Gastroesophageal sphincter (tissue), 4 donors: Measurements from ENCODE around the gene PPIF. TPM values are rescaled to one million over a fixed set of nuclear protein-coding genes. Genes with fewer than 3 reads are reported as not detected.

ENCODE experiments used
- ATAC-seq: fragments of 150-250 bp; one replicate; pipeline ENCODE4 v1.9.1; 2016; ENCODE audit warnings: mild to moderate bottlenecking, moderate library complexity
- H3K27ac ChIP-seq, 4 donors: fragments of 200-600 bp; sonication (generic) in 3 of 4; 1 replicate in 3 of 4; 2 replicates in 1 of 4; pipeline ENCODE4 v1.5.1; 2016 to 2019
- H3K27me3 ChIP-seq: fragments of 200-600 bp; sonication (generic); one replicate; pipeline ENCODE4 v1.5.1; 2019
- H3K36me3 ChIP-seq, 2 donors: fragments of 200-600 bp; sonication (generic); one replicate each; pipeline ENCODE4 v1.5.1; 2019; ENCODE audit warnings: control low read depth in 1 of 2
- H3K4me1 ChIP-seq, 3 donors: fragments of 200-600 bp; sonication (generic); 1 replicate in 2 of 3; 2 replicates in 1 of 3; pipeline ENCODE4 v1.5.1; 2016 to 2019; ENCODE audit warnings: control low read depth in 2 of 3
- H3K4me3 ChIP-seq, 2 donors: fragments of 200-600 bp; sonication (generic); one replicate each; pipeline ENCODE4 v1.5.1; 2019; ENCODE audit warnings: mild to moderate bottlenecking in 1 of 2, moderate library complexity in 1 of 2
- H3K9me3 ChIP-seq, 3 donors: fragments of 200-600 bp; sonication (generic); one replicate each; pipeline ENCODE4 v1.5.1; 2017 to 2019; ENCODE audit warnings: control low read depth in 2 of 3
- EP300 ChIP-seq: sonication (generic); formaldehyde crosslinking; IDR thresholded peaks from one replicate; pipeline ENCODE4 v1.6.1; 2017; ENCODE audit warnings: antibody characterized with exemption, mild to moderate bottlenecking
- POLR2A ChIP-seq, 2 donors: fragments of 450-650 bp; IDR thresholded peaks; one replicate each; pipeline ENCODE4 v1.6.1; 2017; ENCODE audit warnings: antibody characterized with exemption in 2 of 2, mild to moderate bottlenecking in 2 of 2, moderate library complexity in 1 of 2
- POLR2AphosphoS5 ChIP-seq: sonication (generic); formaldehyde crosslinking; IDR thresholded peaks from one replicate; pipeline ENCODE4 v1.6.1; 2017; ENCODE audit warnings: antibody characterized with exemption
- WGBS, 2 donors: methylation state at CpG; one replicate each; pipeline ENCODE4 v1.1.5; 2018; ENCODE audit warnings: low coverage in 1 of 2; 5-methylcytosine and 5-hydroxymethylcytosine counted together
- total RNA-seq, 4 donors: library from RNA; depleted of rRNA; stranded (reverse); fragments of >200 nt; gene quantifications; one replicate each; pipeline ENCODE4 v1.1.0, GENCODE V29; 2016
- TF ChIP-seq, protein P1 (sequence below), 4 experiments: fragments of 200-600 bp in 2 of 4; fragments of 450-650 bp in 2 of 4; sonication (generic) in 1 of 4; IDR thresholded peaks; one replicate each; pipeline ENCODE4 v1.5.1; 2017 to 2019; ENCODE audit warnings: antibody characterized with exemption in 4 of 4, mild to moderate bottlenecking in 2 of 4, moderate library complexity in 2 of 4

PPIF gene
- total RNA-seq, 4 donors from 2014 or later = 16.5 to 38.0 (median 22.8) TPM

GRCh38 chr10:79390057-79390456 lies 42.8 kb downstream of the PPIF start:
- WGBS, 2 donors = 100% methylated on average over 1 to 2 of the region's 2 CpGs
- H3K4me3 ChIP-seq = no peak overlapping the region
- peaks cover 0 to 77% (median 15%) of the 10 kb centered on the region in 3 donors for H3K4me1 ChIP-seq
- peak overlapping the region in 3 of 4 donors; percentile 44 to 74 (median 59) for H3K27ac ChIP-seq
- no peaks in the 10 kb centered on the region for H3K27me3 ChIP-seq
- ATAC-seq = no peak
- H3K36me3 ChIP-seq = peaks cover 0 to 73% of the 10 kb centered on the region in 2 donors
- H3K9me3 ChIP-seq = no peaks in the 10 kb centered on the region
- TF ChIP-seq, protein P1, sequence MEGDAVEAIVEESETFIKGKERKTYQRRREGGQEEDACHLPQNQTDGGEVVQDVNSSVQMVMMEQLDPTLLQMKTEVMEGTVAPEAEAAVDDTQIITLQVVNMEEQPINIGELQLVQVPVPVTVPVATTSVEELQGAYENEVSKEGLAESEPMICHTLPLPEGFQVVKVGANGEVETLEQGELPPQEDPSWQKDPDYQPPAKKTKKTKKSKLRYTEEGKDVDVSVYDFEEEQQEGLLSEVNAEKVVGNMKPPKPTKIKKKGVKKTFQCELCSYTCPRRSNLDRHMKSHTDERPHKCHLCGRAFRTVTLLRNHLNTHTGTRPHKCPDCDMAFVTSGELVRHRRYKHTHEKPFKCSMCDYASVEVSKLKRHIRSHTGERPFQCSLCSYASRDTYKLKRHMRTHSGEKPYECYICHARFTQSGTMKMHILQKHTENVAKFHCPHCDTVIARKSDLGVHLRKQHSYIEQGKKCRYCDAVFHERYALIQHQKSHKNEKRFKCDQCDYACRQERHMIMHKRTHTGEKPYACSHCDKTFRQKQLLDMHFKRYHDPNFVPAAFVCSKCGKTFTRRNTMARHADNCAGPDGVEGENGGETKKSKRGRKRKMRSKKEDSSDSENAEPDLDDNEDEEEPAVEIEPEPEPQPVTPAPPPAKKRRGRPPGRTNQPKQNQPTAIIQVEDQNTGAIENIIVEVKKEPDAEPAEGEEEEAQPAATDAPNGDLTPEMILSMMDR (IDR thresholded peaks at IDR 0.05) = no peak
- no peak for TF ChIP-seq POLR2A (IDR thresholded peaks at IDR 0.05)

DNA sequence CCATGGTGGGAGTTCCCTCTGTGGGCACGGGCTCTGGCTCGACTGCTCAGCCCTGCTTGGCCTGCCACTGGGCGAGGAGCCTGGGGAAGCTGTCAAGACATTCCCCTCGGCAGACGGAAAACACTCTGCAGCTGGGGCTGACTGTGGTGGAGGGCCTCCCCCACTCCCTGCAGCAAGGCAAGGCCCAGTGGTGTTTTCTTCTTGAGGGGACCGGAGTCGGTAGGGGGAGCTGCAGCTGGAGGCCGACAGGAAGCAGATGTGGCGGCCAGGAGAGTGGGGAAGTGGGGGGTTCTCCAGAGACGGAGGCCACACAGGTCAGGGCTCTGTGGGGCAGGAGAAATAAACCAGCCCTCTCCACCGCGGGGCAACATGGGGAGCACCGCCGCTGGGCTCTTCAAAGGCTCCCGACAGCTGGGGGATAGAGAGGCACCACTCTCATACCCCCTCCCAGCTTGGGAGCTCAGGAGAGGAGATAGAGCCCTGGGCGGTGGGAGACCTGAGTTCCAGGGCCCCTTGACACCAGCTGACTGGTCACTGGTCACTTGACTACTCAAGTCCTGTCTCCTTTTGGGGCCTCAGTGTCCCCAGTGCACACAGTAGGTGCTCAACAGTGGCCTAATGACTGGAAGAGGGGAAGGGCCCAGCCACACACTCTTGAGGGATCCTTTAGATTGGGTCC lies 43.4 kb downstream of the PPIF start:
- no peak for TF ChIP-seq POLR2AphosphoS5
- TF ChIP-seq EP300 = no peak
- no peak for TF ChIP-seq POLR2A (IDR thresholded peaks at IDR 0.05)
- TF ChIP-seq, protein P1 (IDR thresholded peaks at IDR 0.05) = peak in 2 of 4 experiments; percentile 40 to 43
- ATAC-seq = peak; percentile 13
- Histone ChIP-seq H3K27ac (peak overlapping the region in 3 of 4 donors; percentile 44 to 74 (median 59)), H3K9me3 (no peaks in the 10 kb centered on the region), H3K4me3 (no peak overlapping the region), H3K36me3 (peaks cover 0 to 67% of the 10 kb centered on the region in 2 donors), H3K27me3 (no peaks in the 10 kb centered on the region), H3K4me1 (peaks cover 0 to 81% (median 15%) of the 10 kb centered on the region in 3 donors)
- 44% methylated on average over 4 of the region's 16 CpGs; no CpG with 5 or more reads in 1 of the 2 donors for WGBS, 2 donors

DNA sequence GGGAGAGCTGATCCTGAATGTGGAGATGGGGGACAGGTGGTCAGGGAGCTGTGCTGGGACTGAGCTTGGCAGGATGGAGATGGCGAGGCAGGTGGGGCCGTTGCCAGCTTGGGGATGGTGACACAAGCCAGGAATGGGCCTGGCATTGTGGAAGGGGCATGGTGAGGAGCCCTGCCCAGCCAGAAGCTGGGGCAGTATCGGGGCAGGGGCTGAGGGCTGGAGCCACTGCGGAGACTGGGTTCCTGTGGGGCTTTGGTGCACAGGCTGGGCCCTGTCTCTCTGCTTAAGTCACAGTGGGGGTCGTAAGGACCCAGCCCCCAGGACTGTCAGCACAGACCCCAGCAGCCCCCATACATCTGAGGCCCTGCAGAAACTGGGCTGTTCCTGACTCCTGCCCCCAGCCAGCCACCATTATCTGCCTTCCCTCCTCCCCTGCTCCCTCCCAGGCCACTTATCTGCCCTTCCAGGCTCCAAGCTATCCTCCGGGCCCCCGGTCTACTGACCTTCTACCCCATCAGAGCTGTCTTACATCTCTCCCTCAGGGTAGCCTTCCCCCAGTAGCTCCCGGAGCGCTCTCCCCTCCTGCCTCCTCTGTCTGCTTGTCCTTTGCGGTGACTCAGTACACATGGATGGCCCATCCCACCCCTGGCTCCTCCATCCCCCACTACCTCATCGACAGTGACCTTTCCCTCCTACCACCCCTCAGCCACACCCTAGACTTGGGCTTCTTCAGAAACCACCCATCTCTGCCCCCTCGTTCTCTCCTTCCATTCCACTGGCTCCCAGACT lies 44.2 kb downstream of the PPIF start:
- WGBS, 2 donors = 56 to 80% methylated on average over 2 to 9 of the region's 12 CpGs
- peak; percentile 42 for ATAC-seq
- peak overlapping the region in 3 of 4 donors; percentile 44 to 74 (median 59) for H3K27ac ChIP-seq
- TF ChIP-seq POLR2AphosphoS5 = peak; percentile 34
- TF ChIP-seq, protein P1 (IDR thresholded peaks at IDR 0.05) = no peak
- TF ChIP-seq EP300 = no peak
- no peak for TF ChIP-seq POLR2A (IDR thresholded peaks at IDR 0.05)
- H3K4me3 ChIP-seq = no peak overlapping the region
- H3K4me1 ChIP-seq = peaks cover 0 to 81% (median 21%) of the 10 kb centered on the region in 3 donors
- peaks cover 0 to 59% of the 10 kb centered on the region in 2 donors for H3K36me3 ChIP-seq
- H3K27me3 ChIP-seq = no peaks in the 10 kb centered on the region
- no peaks in the 10 kb centered on the region for H3K9me3 ChIP-seq

GRCh38 chr10:79392020-79392398 lies 44.7 kb downstream of the PPIF start:
- H3K36me3 ChIP-seq = peaks cover 0 to 54% of the 10 kb centered on the region in 2 donors
- WGBS, 2 donors = 83 to 87% methylated on average over 7 to 10 of the region's 14 CpGs
- H3K27ac ChIP-seq = peak overlapping the region in 3 of 4 donors; percentile 44 to 74 (median 59)
- no peaks in the 10 kb centered on the region for H3K9me3 ChIP-seq
- H3K4me3 ChIP-seq = no peak overlapping the region
- H3K4me1 ChIP-seq = peaks cover 0 to 77% (median 27%) of the 10 kb centered on the region in 3 donors
- H3K27me3 ChIP-seq = no peaks in the 10 kb centered on the region
- TF ChIP-seq, protein P1 (IDR thresholded peaks at IDR 0.05) = no peak
- no peak for TF ChIP-seq POLR2AphosphoS5
- no peak for TF ChIP-seq EP300
- no peak for TF ChIP-seq POLR2A (IDR thresholded peaks at IDR 0.05)
- ATAC-seq = no peak
